HepG2 (cell line): ENCODE results near the gene HECTD2. TPM values are rescaled to one million over a fixed set of nuclear protein-coding genes. Genes with fewer than 3 reads are reported as not detected.
A peak's percentile ranks its signal among the peaks of the same experiment; 100 is the strongest.

ENCODE experiments used
- ATAC-seq: fragments of 200-7000 bp; cut with Tn5 transposase; 3 replicates; pipeline ENCODE4 v1.9.1; 2020; ENCODE audit warnings: mild to moderate bottlenecking, moderate library complexity
- BruUV-seq: library from RNA; stranded (reverse); fragments of 400-500 nt; replicated peaks from 2 replicates; lab custom pipeline; 2021; lab: Mats Ljungman, UMichigan
- CTCF ChIA-PET: fragments of 300-600 bp; formaldehyde crosslinking; extraction: SDS; loops from one replicate; lab custom pipeline; 2021; ENCODE audit warnings: low total read pairs, inconsistent platforms, low intra/inter-chr PET ratio; lab: Yijun Ruan, JAX
- POLR2A ChIA-PET: fragments of 350-600 bp; sonication (Branson Sonifier 250); formaldehyde crosslinking; loops from one replicate; lab custom pipeline; 2020; ENCODE audit warnings: antibody characterized with exemption, inconsistent platforms; lab: Yijun Ruan, JAX
- DNase-seq: peaks from one replicate; pipeline ENCODE4 v3.0.0-alpha.2; 2015; ENCODE audit warnings: low spot score
- FAIRE-seq: peaks from 3 replicates; lab custom pipeline; 2011; peaks lifted over from hg19 to GRCh38; lab: Jason Lieb, UNC
- H2AFZ ChIP-seq: one replicate; pipeline ENCODE4 v1.6.1; 2011; ENCODE audit warnings: low read length, inconsistent platforms
- H3K27ac ChIP-seq: fragments of 300-600 bp; 3 replicates; pipeline ENCODE4 v1.8.0; 2011; ENCODE audit warnings: mixed run types, mild to moderate bottlenecking, mixed read lengths, low read length, inconsistent platforms; ENCODE audit not compliant: insufficient read depth; ENCODE audit errors: extremely low read length
- H3K27me3 ChIP-seq, 2 experiments: fragments of 200-600 bp in 1 of 2; 2 replicates in 1 of 2; 3 replicates in 1 of 2; pipeline versions ENCODE4 v1.6.0 to v1.8.0; 2011; ENCODE audit warnings: low read length in 2 of 2, mild to moderate bottlenecking in 2 of 2, moderate library complexity in 2 of 2, inconsistent platforms in 1 of 2; ENCODE audit not compliant: insufficient read depth in 2 of 2, control insufficient read depth in 1 of 2
- H3K36me3 ChIP-seq, 2 experiments: fragments of 200-600 bp in 1 of 2; replicated peaks in 1 of 2; 2 replicates in 1 of 2; 3 replicates in 1 of 2; pipeline versions ENCODE4 v1.5.1 to v1.8.0; 2011; ENCODE audit warnings: low read length in 2 of 2, inconsistent platforms in 1 of 2; ENCODE audit not compliant: insufficient read depth in 2 of 2, control insufficient read depth in 1 of 2
- H3K4me1 ChIP-seq: 2 replicates; pipeline ENCODE4 v1.5.1; 2012; ENCODE audit warnings: low read length, inconsistent platforms; ENCODE audit not compliant: insufficient read depth
- H3K4me2 ChIP-seq: 2 replicates; pipeline ENCODE4 v1.6.0; 2011; ENCODE audit warnings: low read depth, low read length, inconsistent platforms
- H3K4me3 ChIP-seq, 3 experiments: fragments of 200-600 bp in 1 of 3; sonication (generic), shearing (Covaris generic) in 1 of 3; replicated peaks in 1 of 3; 2 replicates each; pipeline ENCODE4 v1.5.1; 2011 to 2016; ENCODE audit warnings: low read length in 3 of 3, inconsistent platforms in 2 of 3, low read depth in 2 of 3, mild to moderate bottlenecking in 2 of 3, control low read depth in 1 of 3, mixed read lengths in 1 of 3; ENCODE audit not compliant: insufficient read depth in 1 of 3
- H3K79me2 ChIP-seq: one replicate; pipeline ENCODE4 v1.6.1; 2011; ENCODE audit warnings: low read length, inconsistent platforms; ENCODE audit not compliant: insufficient read depth
- H3K9ac ChIP-seq: 2 replicates; pipeline ENCODE4 v1.6.0; 2011; ENCODE audit warnings: mild to moderate bottlenecking, low read depth, low read length, inconsistent platforms; ENCODE audit not compliant: insufficient read depth
- H3K9me3 ChIP-seq: 2 replicates; pipeline ENCODE4 v1.5.1; 2012; ENCODE audit warnings: mild to moderate bottlenecking, low read length
- H4K20me1 ChIP-seq: 2 replicates; pipeline ENCODE4 v1.6.0; 2011; ENCODE audit warnings: inconsistent platforms, mild to moderate bottlenecking, low read length, moderate library complexity; ENCODE audit not compliant: insufficient read depth
- FOXM1 ChIP-seq: sonication (generic); formaldehyde crosslinking; IDR thresholded peaks from 2 replicates; pipeline ENCODE4 v1.5.0; 2020; ENCODE audit warnings: missing genetic modification reagents
- KLF13 ChIP-seq: sonication (generic); formaldehyde crosslinking; IDR thresholded peaks from 2 replicates; pipeline ENCODE4 v1.4.0; 2020; ENCODE audit warnings: mild to moderate bottlenecking, missing genetic modification reagents
- MAFF ChIP-seq: IDR thresholded peaks from 2 replicates; pipeline ENCODE4 v1.6.1; 2011; ENCODE audit warnings: low read depth, low read length, improper control_type of control experiment
- MAFK ChIP-seq, 2 experiments: IDR thresholded peaks in 1 of 2; conservative IDR thresholded peaks in 1 of 2; 2 replicates each; pipeline ENCODE4 v1.6.1; 2011; ENCODE audit warnings: improper control_type of control experiment in 2 of 2, low read length in 2 of 2
- NFIC ChIP-seq: IDR thresholded peaks from 2 replicates; pipeline ENCODE4 v1.6.1; 2012; ENCODE audit warnings: mild to moderate bottlenecking, low read length, inconsistent platforms
- NKX3-1 ChIP-seq: sonication (generic); formaldehyde crosslinking; IDR thresholded peaks from 2 replicates; pipeline ENCODE4 v1.5.0; 2020; ENCODE audit warnings: missing genetic modification reagents
- XRCC5 ChIP-seq: fragments of 200-400 bp; formaldehyde crosslinking; optimal IDR thresholded peaks from 2 replicates; pipeline ENCODE3; 2017; ENCODE audit warnings: mild to moderate bottlenecking, low read length
- ZBTB10 ChIP-seq: sonication (generic); formaldehyde crosslinking; IDR thresholded peaks from 2 replicates; pipeline ENCODE4 v1.4.0; 2020; ENCODE audit warnings: missing genetic modification reagents, borderline replicate concordance
- ZNF20 ChIP-seq: sonication (generic); formaldehyde crosslinking; IDR thresholded peaks from 2 replicates; pipeline ENCODE4 v1.4.0; 2020; ENCODE audit warnings: mild to moderate bottlenecking, moderate library complexity, missing genetic modification reagents
- ZNF672 ChIP-seq: sonication (generic); formaldehyde crosslinking; IDR thresholded peaks from 2 replicates; pipeline ENCODE4 v1.8.1; 2022; ENCODE audit warnings: missing genetic modification reagents
- WGBS: methylation state at CpG from one replicate; pipeline ENCODE4 v1.1.6; 2017; ENCODE audit warnings: low lambda C conversion rate; 5-methylcytosine and 5-hydroxymethylcytosine counted together
- in situ Hi-C: cut with HindIII; loops from 2 replicates; pipeline ENCODE4 v1.10.0; 2017; ENCODE audit warnings: low pct_unique_long_range_greater_than_20kb; ENCODE audit not compliant: extremely low pct_ligation_motif_present
- intact Hi-C: fragments of 100-400 bp; cut with micrococcal nuclease; formaldehyde crosslinking; loops from one replicate; pipeline ENCODE4 v1.10.0; 2022; ENCODE audit not compliant: unreplicated experiment
- polyA plus RNA-seq, 8 experiments: library from polyadenylated mRNA; depleted of rRNA in 3 of 8; stranded (reverse) in 7 of 8; unstranded in 1 of 8; fragments of >200 nt; fragmentation: Illumina TruSeq in 4 of 8; extraction: Trizol in 4 of 8; gene quantifications; 2 replicates each; pipeline versions ENCODE4 v1.2.1 to v1.2.3, GENCODE V29; 2011 to 2016; ENCODE audit warnings: low read depth in 4 of 8, missing spikeins in 1 of 8, mixed read lengths in 1 of 8; ENCODE audit not compliant: insufficient read depth in 1 of 8
- total RNA-seq, 5 experiments: library from RNA; depleted of rRNA; stranded (reverse); fragments of >200 nt; fragmentation: Illumina TruSeq; extraction: Trizol; gene quantifications; 2 replicates each; pipeline ENCODE4 v1.2.3, GENCODE V29; 2016; ENCODE audit warnings: low read depth in 1 of 5

Gene HECTD2
- total and polyA plus RNA-seq, 2 of the 13 experiments (the other 11 are each of a cell fraction or from before 2014, with no cell fraction given): 3.2 to 5.2 TPM

GRCh38 chr10:91477236-91477635 is 67.1 kb downstream of the HECTD2 start:
- in situ Hi-C loops: no loop called here
- ATAC-seq: no peak
- H4K20me1 ChIP-seq: no peaks in the 10 kb centered on the region
- BruUV-seq: no TSS peak
- no peak overlapping the region for H3K9ac ChIP-seq
- POLR2A ChIA-PET: no interaction called here
- H3K9me3 ChIP-seq: no peaks in the 10 kb centered on the region
- no peak overlapping the region for H3K27ac ChIP-seq
- FAIRE-seq: no peak
- TF ChIP-seq FOXM1 (CRISPR knock-in tag) (no peak), MAFF (peak; percentile 87), KLF13 (CRISPR knock-in tag) (no peak), XRCC5 (no peak), ZNF672 (CRISPR knock-in tag) (no peak), ZNF20 (CRISPR knock-in tag) (no peak), ZBTB10 (no peak), MAFK (conservative IDR thresholded peaks at IDR 0.05 in 1 of 2, IDR thresholded peaks at IDR 0.05 in 1 of 2; ENCODE audit: low read length in 2 of 2) (peak; percentile 79 to 92), NFIC (no peak), NKX3-1 (CRISPR knock-in tag) (no peak)
- TF ChIP-seq, all 625 proteins: peak for 2
- H3K4me2 ChIP-seq: no peak overlapping the region
- no peak overlapping the region for H2AFZ ChIP-seq
- CTCF ChIA-PET: no interaction called here
- no peaks in the 10 kb centered on the region for H3K79me2 ChIP-seq
- no peaks in the 10 kb centered on the region for H3K27me3 ChIP-seq
- intact Hi-C loops: no loop called here
- no peak overlapping the region for H3K4me3 ChIP-seq
- no peak for DNase-seq
- H3K4me1 ChIP-seq: no peaks in the 10 kb centered on the region
- H3K36me3 ChIP-seq: no peaks in the 10 kb centered on the region
- 91% methylated on average over 2 of the region's 2 CpGs for WGBS
